NB4 (cell line): Measurements from ENCODE around the gene PLCB4.

Experiments used
- MAX ChIP-seq: IDR thresholded peaks from 2 replicates; pipeline ENCODE4 v1.6.1; 2011; ENCODE audit warnings: low read depth, low read length
- MYC ChIP-seq: IDR thresholded peaks from 2 replicates; pipeline ENCODE4 v1.6.1; 2011; ENCODE audit warnings: low read depth, low read length
- POLR2A ChIP-seq: IDR thresholded peaks from 2 replicates; pipeline ENCODE4 v1.6.1; 2011; ENCODE audit warnings: mild to moderate bottlenecking; ENCODE audit not compliant: insufficient read length; ENCODE audit errors: extremely low read depth
- TF ChIP-seq, protein P1 (sequence below): IDR thresholded peaks from one replicate; pipeline ENCODE4 v1.5.1; 2012; ENCODE audit warnings: low read depth, low read length

DNA sequence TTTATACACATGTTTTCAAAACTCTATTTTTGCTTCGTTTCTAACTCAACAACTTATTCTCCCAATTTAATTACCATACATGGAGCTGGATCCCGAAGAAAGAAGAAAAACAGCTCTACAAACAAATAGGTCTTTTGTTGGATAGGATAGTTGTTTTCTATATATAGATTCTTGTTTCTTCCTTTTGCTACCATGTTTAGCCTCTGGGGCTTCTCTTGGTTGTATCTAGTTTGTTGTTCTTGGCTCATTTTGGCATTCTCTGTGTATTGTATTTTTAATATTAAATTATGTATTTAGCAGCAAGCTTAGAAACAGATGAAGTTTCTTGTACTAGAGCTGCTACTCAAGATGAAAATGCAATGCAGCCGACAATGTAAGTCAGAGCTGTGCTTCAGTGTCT lies 60.9 kb downstream of the PLCB4 start:
- TF ChIP-seq, protein P1, sequence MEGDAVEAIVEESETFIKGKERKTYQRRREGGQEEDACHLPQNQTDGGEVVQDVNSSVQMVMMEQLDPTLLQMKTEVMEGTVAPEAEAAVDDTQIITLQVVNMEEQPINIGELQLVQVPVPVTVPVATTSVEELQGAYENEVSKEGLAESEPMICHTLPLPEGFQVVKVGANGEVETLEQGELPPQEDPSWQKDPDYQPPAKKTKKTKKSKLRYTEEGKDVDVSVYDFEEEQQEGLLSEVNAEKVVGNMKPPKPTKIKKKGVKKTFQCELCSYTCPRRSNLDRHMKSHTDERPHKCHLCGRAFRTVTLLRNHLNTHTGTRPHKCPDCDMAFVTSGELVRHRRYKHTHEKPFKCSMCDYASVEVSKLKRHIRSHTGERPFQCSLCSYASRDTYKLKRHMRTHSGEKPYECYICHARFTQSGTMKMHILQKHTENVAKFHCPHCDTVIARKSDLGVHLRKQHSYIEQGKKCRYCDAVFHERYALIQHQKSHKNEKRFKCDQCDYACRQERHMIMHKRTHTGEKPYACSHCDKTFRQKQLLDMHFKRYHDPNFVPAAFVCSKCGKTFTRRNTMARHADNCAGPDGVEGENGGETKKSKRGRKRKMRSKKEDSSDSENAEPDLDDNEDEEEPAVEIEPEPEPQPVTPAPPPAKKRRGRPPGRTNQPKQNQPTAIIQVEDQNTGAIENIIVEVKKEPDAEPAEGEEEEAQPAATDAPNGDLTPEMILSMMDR = no peak
- TF ChIP-seq POLR2A = no peak
- TF ChIP-seq MAX = no peak
- no peak for TF ChIP-seq MYC
